ENCODE data around the gene IMMP2L. TPM values are rescaled to one million over a fixed set of nuclear protein-coding genes. Genes with fewer than 3 reads are reported as not detected.

IMMP2L gene
- polyA plus RNA-seq, 1 experiment: 5.8 TPM

DNA sequence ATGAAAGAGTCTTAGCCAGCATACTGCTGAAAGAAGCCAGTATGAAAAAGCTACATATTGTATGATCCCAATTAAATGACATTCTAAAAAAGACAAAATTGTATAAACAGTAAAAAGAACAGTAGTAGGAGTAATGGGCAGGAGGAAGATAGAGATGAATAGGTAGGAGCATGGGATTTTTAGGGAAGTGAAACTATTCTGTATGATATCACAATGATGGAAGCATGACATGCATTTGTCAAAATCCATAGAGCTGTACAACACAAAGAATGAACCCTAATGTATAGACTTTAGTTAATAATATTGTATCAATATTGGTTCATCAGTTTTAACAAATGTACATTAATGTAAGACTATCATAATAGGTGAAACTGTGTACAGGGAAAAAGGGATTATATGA is 147.9 kb downstream of the IMMP2L start:
- ChIA-PET POLR2A (no interaction called here), CTCF (interaction anchor here (0.6 to 1.0 kb wide), 2 partner anchors 12 to 39 kb away, joined by 3 read pairs; no protein-coding TSS in a partner anchor)
- H3K27me3 ChIP-seq (ENCODE audit: control insufficient read depth, insufficient read depth, low read length): no peaks in the 10 kb centered on the region
- TF ChIP-seq, protein P1, sequence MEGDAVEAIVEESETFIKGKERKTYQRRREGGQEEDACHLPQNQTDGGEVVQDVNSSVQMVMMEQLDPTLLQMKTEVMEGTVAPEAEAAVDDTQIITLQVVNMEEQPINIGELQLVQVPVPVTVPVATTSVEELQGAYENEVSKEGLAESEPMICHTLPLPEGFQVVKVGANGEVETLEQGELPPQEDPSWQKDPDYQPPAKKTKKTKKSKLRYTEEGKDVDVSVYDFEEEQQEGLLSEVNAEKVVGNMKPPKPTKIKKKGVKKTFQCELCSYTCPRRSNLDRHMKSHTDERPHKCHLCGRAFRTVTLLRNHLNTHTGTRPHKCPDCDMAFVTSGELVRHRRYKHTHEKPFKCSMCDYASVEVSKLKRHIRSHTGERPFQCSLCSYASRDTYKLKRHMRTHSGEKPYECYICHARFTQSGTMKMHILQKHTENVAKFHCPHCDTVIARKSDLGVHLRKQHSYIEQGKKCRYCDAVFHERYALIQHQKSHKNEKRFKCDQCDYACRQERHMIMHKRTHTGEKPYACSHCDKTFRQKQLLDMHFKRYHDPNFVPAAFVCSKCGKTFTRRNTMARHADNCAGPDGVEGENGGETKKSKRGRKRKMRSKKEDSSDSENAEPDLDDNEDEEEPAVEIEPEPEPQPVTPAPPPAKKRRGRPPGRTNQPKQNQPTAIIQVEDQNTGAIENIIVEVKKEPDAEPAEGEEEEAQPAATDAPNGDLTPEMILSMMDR (IDR thresholded peaks at IDR 0.05; ENCODE audit: insufficient read depth, low read depth, low read length): no peak
- H3K36me3 ChIP-seq (ENCODE audit: control insufficient read depth, insufficient read depth, low read length): no peaks in the 10 kb centered on the region
- H3K4me3 ChIP-seq (ENCODE audit: low read depth, low read length): no peak overlapping the region
- DNase-seq (ENCODE audit: low read depth): no peak

DNA sequence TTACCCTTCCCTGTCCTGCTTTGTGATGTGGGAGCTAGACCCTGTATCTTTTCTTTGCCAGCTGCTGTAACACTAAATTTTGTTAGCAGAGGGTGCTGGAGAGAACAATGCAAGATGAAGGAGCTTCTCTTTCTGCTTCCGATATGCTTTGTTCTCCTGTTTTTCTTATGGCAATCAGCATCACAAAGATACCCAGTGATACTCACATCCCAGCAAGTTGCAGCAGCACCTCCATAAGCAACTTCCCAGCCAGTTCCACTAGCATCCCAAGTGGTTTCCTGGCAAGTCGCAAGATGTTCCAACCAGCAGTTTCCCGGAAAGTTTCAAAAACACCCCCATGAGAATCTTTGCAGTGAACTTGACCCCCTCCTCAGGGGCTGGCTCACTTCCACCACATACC is 148.6 kb downstream of the IMMP2L start:
- TF ChIP-seq, protein P1 (IDR thresholded peaks at IDR 0.05; ENCODE audit: insufficient read depth, low read depth, low read length): no peak
- Histone ChIP-seq H3K36me3 (ENCODE audit: control insufficient read depth, insufficient read depth, low read length) (no peaks in the 10 kb centered on the region), H3K27me3 (ENCODE audit: control insufficient read depth, insufficient read depth, low read length) (no peaks in the 10 kb centered on the region), H3K4me3 (ENCODE audit: low read depth, low read length) (no peak overlapping the region)
- POLR2A ChIA-PET: no interaction called here
- CTCF ChIA-PET: no interaction called here
- DNase-seq (ENCODE audit: low read depth): no peak

DNA sequence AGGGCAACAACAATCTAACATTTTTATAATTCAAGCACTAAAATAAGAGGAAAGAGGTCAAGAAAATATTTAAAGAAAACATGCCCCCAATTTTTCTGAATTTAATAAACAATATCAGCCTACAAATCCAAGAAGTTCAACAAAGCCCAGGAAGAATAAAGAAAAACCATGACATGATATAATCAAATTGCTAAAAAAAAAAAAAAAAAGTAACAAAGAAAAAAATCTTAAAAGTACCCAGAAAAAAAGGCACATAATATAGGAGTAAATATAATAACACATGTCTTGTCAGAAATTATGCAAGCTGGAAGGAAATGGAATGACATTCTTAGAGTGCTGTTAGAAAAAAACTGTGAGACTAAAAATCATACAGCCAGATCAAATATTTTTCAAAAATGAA is 151.4 kb downstream of the IMMP2L start:
- H3K4me3 ChIP-seq (ENCODE audit: low read depth, low read length): no peak overlapping the region
- H3K27me3 ChIP-seq (ENCODE audit: control insufficient read depth, insufficient read depth, low read length): no peaks in the 10 kb centered on the region
- no peak for DNase-seq (ENCODE audit: low read depth)
- H3K36me3 ChIP-seq (ENCODE audit: control insufficient read depth, insufficient read depth, low read length): no peaks in the 10 kb centered on the region
- TF ChIP-seq, protein P1 (IDR thresholded peaks at IDR 0.05; ENCODE audit: insufficient read depth, low read depth, low read length): no peak
- ChIA-PET POLR2A (no interaction called here), CTCF (interaction anchor here (0.9 kb wide), 1 partner anchor 12 kb away, joined by 3 read pairs; no protein-coding TSS in a partner anchor)

DNA sequence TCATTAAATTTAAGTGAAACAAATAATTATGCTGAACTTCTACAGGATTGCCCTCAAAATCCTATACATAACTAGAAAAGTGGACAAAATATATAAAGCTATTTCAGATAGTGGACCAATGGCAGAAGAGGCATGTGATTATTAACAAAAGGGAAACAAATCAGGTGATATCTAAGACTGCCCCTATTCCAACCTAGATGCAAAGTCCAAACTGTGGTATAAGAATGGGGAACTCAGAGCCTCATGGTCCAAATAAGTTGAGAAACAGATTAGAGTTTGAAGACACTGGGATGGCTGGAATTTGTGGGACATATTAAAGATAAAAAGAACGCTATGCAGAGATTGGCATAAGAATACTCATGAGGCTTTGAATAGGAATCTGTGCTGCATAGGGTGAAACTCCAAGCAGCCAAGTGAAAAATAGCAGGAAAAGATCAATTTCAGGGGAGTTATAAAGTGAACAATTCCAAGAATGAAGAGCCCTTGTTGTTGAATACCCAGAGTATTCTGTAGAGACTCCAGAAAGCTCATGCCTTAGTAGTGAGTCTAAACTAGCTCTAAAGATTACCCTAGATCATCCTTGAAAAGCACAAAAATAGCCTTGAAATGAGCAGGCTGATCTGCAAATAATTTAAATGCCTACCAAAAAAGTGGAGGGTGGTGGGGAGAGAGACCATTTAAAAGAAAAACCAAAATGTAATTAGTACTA is 152.4 kb downstream of the IMMP2L start:
- Histone ChIP-seq H3K27me3 (ENCODE audit: control insufficient read depth, insufficient read depth, low read length) (no peaks in the 10 kb centered on the region), H3K4me3 (ENCODE audit: low read depth, low read length) (no peak overlapping the region), H3K36me3 (ENCODE audit: control insufficient read depth, insufficient read depth, low read length) (no peaks in the 10 kb centered on the region)
- no peak for DNase-seq (ENCODE audit: low read depth)
- TF ChIP-seq, protein P1 (IDR thresholded peaks at IDR 0.05; ENCODE audit: insufficient read depth, low read depth, low read length): no peak
- ChIA-PET CTCF (interaction anchor here (0.7 to 0.9 kb wide), 2 partner anchors 11 to 190 kb away, joined by 3 read pairs; no protein-coding TSS in a partner anchor), POLR2A (no interaction called here)

DNA sequence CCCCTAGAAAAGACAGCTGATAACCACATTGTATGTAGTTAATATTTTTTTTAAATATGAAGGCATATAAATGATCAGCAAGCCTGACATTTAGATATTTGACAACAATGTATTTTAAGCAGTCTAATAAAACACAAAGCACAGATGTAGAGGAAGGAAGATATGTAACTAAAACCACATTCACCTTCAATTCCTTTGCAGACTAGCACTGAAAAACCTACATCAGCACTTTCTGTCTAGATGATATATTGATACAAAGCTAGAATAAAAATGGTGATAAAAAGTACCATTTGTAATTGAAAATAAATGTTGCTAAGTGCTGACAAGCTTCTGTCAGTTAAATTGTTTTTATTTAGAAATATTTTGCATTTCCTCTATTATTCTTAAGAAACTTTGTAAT is 153.6 kb downstream of the IMMP2L start:
- DNase-seq (ENCODE audit: low read depth): no peak
- POLR2A ChIA-PET: no interaction called here
- H3K36me3 ChIP-seq (ENCODE audit: control insufficient read depth, insufficient read depth, low read length): no peaks in the 10 kb centered on the region
- TF ChIP-seq, protein P1 (IDR thresholded peaks at IDR 0.05; ENCODE audit: insufficient read depth, low read depth, low read length): no peak
- CTCF ChIA-PET: no interaction called here
- no peaks in the 10 kb centered on the region for H3K27me3 ChIP-seq (ENCODE audit: control insufficient read depth, insufficient read depth, low read length)
- H3K4me3 ChIP-seq (ENCODE audit: low read depth, low read length): no peak overlapping the region
